ENCODE measurements around the gene HSF2BP.
"Not testable (repeated sequence)": the region's sequence is repeated elsewhere in the genome, so short reads cannot be mapped to it uniquely, and the experiment has no call there.

Gene HSF2BP

DNA sequence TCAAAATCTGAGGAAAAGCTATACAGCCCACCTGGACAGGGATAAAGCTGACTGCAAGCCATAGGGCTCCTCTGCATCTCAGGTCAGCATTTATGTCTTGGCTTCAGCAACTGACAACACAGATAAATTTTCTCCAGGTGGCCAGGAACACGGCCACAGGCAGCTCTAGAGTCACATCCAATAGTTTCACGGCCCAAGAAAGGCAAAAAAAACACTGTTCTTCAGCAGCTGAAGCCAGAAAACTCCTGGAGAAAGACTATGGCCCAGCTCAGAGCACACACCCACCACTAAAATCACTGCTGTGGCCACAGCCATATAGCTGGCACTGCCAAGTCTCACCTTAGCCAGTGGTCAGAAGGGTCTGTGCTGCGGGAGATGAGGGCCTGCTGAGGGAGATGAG, 77.8 kb downstream of the HSF2BP start:
- DNase-seq (ENCODE audit: extremely low spot score) = no peak
- POLR2A ChIA-PET = no interaction called here
- CTCF ChIA-PET = no interaction called here
- TF ChIP-seq NFRKB (IDR thresholded peaks at IDR 0.05) (no peak), CTBP1 (IDR thresholded peaks at IDR 0.05; ENCODE audit: borderline replicate concordance) (no peak), ARNT (IDR thresholded peaks at IDR 0.05) (no peak), LEF1 (IDR thresholded peaks at IDR 0.05; ENCODE audit: borderline replicate concordance) (no peak), HDGF (IDR thresholded peaks at IDR 0.05; ENCODE audit: borderline replicate concordance) (no peak), SP1 (IDR thresholded peaks at IDR 0.05) (no peak), ZNF384 (IDR thresholded peaks at IDR 0.05) (no peak), L3MBTL2 (conservative IDR thresholded peaks at IDR 0.05) (no peak), TARDBP (IDR thresholded peaks at IDR 0.05) (no peak), ELF4 (IDR thresholded peaks at IDR 0.05) (no peak), FOXA1 (IDR thresholded peaks at IDR 0.05) (no peak)
- TF ChIP-seq, protein P1, sequence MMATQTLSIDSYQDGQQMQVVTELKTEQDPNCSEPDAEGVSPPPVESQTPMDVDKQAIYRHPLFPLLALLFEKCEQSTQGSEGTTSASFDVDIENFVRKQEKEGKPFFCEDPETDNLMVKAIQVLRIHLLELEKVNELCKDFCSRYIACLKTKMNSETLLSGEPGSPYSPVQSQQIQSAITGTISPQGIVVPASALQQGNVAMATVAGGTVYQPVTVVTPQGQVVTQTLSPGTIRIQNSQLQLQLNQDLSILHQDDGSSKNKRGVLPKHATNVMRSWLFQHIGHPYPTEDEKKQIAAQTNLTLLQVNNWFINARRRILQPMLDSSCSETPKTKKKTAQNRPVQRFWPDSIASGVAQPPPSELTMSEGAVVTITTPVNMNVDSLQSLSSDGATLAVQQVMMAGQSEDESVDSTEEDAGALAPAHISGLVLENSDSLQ (IDR thresholded peaks at IDR 0.05) = no peak

DNA sequence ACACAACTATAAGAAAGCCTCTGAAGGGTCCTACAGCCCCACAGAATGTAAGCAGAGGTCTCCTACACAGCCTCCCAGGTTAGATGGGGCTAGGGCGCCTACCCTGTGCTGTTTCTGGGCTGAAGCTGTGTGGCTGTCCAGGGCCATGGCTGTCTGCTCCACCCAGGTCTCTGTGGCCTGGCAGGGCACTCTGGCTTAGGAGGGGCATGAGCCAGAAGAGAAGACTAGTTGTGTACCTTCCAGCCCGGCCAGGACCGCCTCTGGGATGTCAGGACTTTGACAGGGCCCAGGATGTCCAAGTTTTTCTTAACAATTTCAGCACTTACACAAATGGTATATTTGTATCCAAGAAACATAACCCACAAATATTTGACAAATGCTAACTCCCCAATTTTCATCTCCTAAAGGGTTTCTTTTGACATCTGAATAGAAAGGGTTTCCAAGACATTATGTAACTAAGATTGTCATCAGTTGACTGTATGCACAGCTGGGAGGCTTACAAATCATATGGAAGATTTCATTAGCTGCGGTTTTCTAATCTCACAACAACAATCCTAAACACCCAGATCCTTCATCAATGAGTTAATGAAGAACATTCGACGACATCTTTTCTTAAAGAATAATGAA, 80.5 kb downstream of the HSF2BP start:
- CTCF ChIA-PET = no interaction called here
- DNase-seq (ENCODE audit: extremely low spot score) = no peak
- no peak for TF ChIP-seq SP1 (IDR thresholded peaks at IDR 0.05)
- TF ChIP-seq FOXA1 (IDR thresholded peaks at IDR 0.05) = no peak
- no peak for TF ChIP-seq L3MBTL2 (conservative IDR thresholded peaks at IDR 0.05)
- no peak for TF ChIP-seq FOXM1 (IDR thresholded peaks at IDR 0.05; ENCODE audit: borderline replicate concordance)
- no peak for TF ChIP-seq FOXK2 (IDR thresholded peaks at IDR 0.05)
- TF ChIP-seq SUZ12 (IDR thresholded peaks at IDR 0.05) = no peak
- TF ChIP-seq TARDBP (IDR thresholded peaks at IDR 0.05) = no peak
- TF ChIP-seq NFRKB (IDR thresholded peaks at IDR 0.05) = no peak
- TF ChIP-seq, protein P1 (IDR thresholded peaks at IDR 0.05) = no peak
- no peak for TF ChIP-seq BHLHE40 (IDR thresholded peaks at IDR 0.05; ENCODE audit: borderline replicate concordance)
- TF ChIP-seq CTBP1 (IDR thresholded peaks at IDR 0.05; ENCODE audit: borderline replicate concordance) = no peak
- POLR2A ChIA-PET = no interaction called here

DNA sequence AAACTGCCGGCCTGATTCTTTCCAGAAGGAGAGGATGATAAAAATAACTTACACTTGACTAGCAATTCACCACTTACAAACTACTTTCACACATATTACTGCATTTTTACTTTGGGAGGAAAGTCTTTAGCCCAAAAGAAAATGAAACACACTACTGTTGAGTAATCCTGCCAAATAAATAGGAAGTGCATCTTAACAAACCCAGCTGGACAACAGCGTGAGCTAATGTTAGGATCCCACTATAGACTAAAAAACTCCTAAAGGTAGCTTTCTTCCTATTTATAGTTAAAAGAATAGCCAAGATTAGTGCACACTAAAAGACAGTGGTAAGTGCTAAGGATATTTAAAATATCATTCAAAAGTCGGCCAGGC, 83.8 kb downstream of the HSF2BP start:
- TF ChIP-seq ARNT (IDR thresholded peaks at IDR 0.05) = no peak
- TF ChIP-seq NFRKB (IDR thresholded peaks at IDR 0.05) = no peak
- no peak for TF ChIP-seq SP1 (IDR thresholded peaks at IDR 0.05)
- TF ChIP-seq FOXM1 (IDR thresholded peaks at IDR 0.05; ENCODE audit: borderline replicate concordance) = no peak
- TF ChIP-seq LEF1 (IDR thresholded peaks at IDR 0.05; ENCODE audit: borderline replicate concordance) = no peak
- TF ChIP-seq BHLHE40 (IDR thresholded peaks at IDR 0.05; ENCODE audit: borderline replicate concordance) = no peak
- no peak for TF ChIP-seq SUZ12 (IDR thresholded peaks at IDR 0.05)
- no peak for TF ChIP-seq CTBP1 (IDR thresholded peaks at IDR 0.05; ENCODE audit: borderline replicate concordance)
- TF ChIP-seq ELF4 (IDR thresholded peaks at IDR 0.05) = no peak
- ChIA-PET POLR2A (no interaction called here), CTCF (no interaction called here)
- no peak for DNase-seq (ENCODE audit: extremely low spot score)

DNA sequence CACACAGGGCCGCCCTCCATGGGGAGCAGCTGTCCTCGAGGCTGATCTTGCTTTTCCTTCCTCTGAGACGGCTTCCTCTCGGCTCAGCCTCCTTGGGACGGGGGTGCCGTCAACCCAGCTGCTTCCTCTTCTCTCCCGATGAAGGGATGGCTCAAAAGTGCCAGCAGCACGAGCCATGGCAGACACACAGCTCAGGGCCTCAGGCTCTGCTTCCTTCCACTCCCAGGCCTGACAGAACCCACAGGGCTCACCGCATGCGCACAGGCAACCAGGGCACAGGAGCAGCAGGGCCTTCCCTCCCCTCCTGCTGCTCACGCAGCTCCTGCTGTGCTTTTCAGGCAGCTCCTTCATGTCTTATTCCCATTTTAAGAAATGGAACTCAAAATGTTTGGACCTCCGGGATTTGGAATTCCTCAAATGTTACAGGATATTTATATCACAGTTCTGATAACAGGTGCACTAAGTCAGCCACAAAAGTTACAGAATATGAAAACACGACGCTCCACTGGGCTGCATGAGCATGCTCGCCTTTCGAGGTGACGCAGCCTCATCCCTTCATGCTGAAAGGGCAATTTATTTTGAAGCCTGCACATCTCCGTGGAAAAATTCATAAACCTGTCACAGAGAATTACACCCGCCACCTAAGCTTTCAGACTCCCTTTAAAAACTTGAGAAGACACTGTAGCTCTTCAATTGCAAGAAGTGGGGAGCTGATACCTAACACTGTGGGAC, 84.4 kb downstream of the HSF2BP start:
- ChIA-PET CTCF (no interaction called here), POLR2A (no interaction called here)
- no peak for DNase-seq (ENCODE audit: extremely low spot score)
- TF ChIP-seq BHLHE40 (IDR thresholded peaks at IDR 0.05; ENCODE audit: borderline replicate concordance) = no peak
- no peak for TF ChIP-seq ELF4 (IDR thresholded peaks at IDR 0.05)
- no peak for TF ChIP-seq ZNF384 (IDR thresholded peaks at IDR 0.05)

DNA sequence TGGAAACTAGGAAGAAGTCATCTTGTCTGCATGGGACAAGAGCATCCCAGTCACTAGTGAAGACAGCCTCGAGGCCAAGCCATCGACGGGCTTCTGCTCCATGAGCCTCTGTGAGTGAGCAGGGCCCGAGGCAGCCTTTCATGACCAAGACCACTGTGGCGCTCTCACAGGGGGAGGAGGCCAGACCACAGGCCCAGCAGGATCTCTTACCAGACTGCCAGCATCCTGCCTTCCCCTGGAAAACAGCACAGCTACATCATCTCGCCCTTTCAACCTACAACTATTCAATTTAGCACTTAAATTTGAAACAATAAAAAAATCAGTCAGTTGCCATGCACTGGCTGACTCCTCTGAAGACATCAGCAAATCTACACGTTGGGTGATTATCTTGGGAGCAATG, 85.4 kb downstream of the HSF2BP start:
- no peak for DNase-seq (ENCODE audit: extremely low spot score)
- ChIA-PET POLR2A (no interaction called here), CTCF (no interaction called here)
- TF ChIP-seq FOXA1 (IDR thresholded peaks at IDR 0.05) = no peak

DNA sequence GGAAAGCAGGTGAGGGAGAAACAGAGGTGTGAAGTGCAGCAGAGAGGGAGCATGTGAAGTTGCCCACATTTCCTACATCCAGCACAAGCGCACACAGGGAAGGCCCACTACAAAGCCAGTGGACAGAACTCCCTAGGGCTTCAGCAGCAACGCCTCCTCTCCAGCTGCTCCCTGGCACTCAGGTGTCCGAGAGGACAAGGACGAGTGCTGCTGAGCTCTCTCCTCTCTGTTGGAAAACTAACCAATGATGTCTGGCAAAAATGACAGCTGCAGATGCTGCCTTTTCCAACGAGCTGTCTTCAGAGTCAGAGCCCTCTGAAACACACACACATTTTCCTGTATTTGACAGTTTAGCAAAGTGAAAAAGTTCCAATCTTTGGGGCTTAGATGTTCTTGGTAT, 86.8 kb downstream of the HSF2BP start:
- TF ChIP-seq ELF4 (IDR thresholded peaks at IDR 0.05) = no peak
- no peak for TF ChIP-seq TARDBP (IDR thresholded peaks at IDR 0.05)
- TF ChIP-seq FOXK2 (IDR thresholded peaks at IDR 0.05) = no peak
- TF ChIP-seq L3MBTL2 (conservative IDR thresholded peaks at IDR 0.05) = no peak
- no peak for DNase-seq (ENCODE audit: extremely low spot score)
- POLR2A ChIA-PET = no interaction called here
- CTCF ChIA-PET = no interaction called here

DNA sequence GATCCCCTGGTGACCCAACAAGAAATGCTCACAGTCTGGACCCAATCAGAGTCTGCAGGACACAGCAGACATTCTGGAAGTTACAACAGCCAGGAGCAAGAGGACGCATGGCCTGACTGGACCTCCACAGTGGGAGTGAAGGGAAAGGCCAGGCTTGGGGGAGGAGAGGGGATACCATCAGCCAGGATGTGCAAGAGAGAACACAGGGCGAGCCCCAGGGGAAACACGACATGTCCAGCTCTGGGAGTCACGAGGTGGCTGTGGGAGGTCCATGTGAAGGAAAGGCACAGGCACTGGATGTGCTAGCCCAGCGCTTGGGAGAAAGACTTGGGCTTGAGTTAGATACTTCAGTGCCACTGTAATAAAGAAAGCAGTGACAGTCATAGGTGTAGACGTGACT, 87.3 kb downstream of the HSF2BP start:
- TF ChIP-seq LEF1 (IDR thresholded peaks at IDR 0.05; ENCODE audit: borderline replicate concordance) (no peak), CTBP1 (IDR thresholded peaks at IDR 0.05; ENCODE audit: borderline replicate concordance) (no peak), FOXK2 (IDR thresholded peaks at IDR 0.05) (no peak), ELF4 (IDR thresholded peaks at IDR 0.05) (no peak), L3MBTL2 (conservative IDR thresholded peaks at IDR 0.05) (no peak), FOXM1 (IDR thresholded peaks at IDR 0.05; ENCODE audit: borderline replicate concordance) (no peak)
- TF ChIP-seq, protein P1 (IDR thresholded peaks at IDR 0.05) = no peak
- ChIA-PET CTCF (no interaction called here), POLR2A (no interaction called here)
- DNase-seq (ENCODE audit: extremely low spot score) = no peak

DNA sequence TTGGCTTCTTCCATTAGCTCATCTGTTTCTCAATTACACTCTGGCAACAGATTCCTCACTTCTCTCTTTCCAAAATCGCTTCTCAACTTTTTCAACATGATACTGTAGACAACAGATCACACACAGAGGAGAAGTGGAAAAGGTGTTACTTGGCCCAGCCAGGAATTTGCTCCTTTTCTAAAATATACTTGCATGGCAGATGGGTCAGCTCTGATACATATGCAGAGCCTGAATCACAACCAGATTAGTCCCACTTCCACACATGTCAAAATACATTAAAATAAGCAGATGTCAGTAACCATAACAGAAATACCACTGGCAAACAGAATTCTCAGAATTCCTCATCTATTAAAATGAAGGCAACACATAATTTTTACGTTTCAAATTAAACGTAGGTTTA, 89.1 kb downstream of the HSF2BP start:
- POLR2A ChIA-PET; DNase-seq (ENCODE audit: extremely low spot score); CTCF ChIA-PET: not testable (repeated sequence)

DNA sequence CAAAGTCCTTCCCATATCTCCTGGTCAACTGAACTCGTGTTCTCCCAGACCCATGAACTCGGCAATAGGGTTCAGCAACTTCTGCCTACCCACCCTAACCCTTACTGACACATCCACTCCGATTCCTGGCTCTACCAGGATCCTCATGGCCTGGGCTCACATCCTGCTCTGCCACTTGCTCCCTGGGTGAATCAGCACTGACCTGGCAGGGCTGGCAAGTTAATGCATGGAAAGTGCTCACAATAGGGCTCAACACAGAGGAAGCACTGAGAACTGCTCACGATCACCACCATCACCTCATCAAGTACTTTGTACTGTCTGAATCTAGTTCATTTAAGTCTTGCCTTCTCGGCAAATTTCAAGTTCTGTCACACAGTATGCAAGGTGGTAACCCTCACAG, 96.8 kb downstream of the HSF2BP start:
- POLR2A ChIA-PET; CTCF ChIA-PET; DNase-seq (ENCODE audit: extremely low spot score): not testable (repeated sequence)

DNA sequence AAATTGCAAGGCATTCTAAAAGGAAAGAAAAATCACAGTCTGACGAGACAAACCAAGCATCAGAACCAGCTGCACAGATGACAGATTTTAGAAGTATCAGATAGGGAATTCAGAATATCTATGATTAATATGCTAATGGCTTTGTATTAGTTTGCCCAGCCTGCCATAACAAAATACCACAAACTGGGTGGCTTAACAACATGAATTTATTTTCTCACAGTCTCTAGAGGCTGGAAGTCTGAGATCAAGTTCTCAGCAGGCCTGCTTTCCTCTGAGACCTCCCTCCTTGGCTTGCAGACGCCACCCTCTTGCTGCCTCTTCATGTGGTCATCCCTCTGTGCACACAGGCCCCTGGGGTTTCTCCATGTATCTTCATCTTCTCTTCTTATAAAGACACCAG, 118.7 kb downstream of the HSF2BP start:
- DNase-seq (ENCODE audit: extremely low spot score); POLR2A ChIA-PET; CTCF ChIA-PET: not testable (repeated sequence)

DNA sequence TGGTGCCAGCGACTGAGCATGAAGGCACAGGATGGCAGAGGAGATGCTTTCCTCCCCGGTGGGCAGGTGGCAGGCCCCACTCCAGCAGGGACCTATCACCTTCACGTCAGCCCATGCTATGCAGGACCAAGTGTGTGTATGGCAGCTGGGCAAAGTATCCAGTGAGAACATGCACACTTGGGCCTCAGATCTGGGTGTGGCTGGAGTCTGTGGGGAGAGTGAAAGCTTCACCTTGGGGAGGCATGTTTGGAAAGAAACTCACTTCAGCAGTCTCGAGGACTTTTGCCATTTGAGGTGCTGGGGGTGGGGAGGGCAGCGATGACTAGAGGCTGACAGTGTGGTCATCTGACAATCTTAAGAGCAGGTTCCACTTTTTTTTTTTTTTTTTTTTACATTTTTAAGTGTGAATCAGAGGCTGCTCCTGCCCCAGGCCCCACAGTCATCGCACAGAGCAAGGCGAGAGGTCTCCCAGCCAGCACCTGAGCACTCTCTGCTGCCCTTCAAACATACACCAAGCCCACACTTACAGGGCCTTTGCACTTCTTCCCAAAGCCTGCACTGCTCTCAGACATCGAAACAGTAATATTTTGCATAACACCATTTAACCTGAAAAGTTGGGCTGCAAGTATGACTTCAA, 136.7 kb downstream of the HSF2BP start:
- CTCF ChIA-PET; POLR2A ChIA-PET; DNase-seq (ENCODE audit: extremely low spot score): not testable (repeated sequence)

Measured in HEK293T (cell line).